Stimulated activated memory B cell treated with anti-CD40 and anti-IgM and Interleukin-4, amounts not matched to agents 10 μg/mL and 1 μg/mL and 100 μg/mL, for 72 hours (primary cell): ENCODE data around the gene FOLR1.
A peak's percentile ranks its signal among the peaks of the same experiment; 100 is the strongest.
"Not testable (repeated sequence)": the region's sequence is repeated elsewhere in the genome, so short reads cannot be mapped to it uniquely, and the experiment has no call there.

Experiments
- ATAC-seq: fragments of 150-1000 bp; cut with Tn5 transposase; 2 replicates; pipeline ENCODE4 v1.10.0; 2021
- H3K27ac Mint-ChIP-seq: one replicate; pipeline ENCODE4 v1.8.0; 2022; ENCODE audit warnings: mild to moderate bottlenecking, mixed read lengths
- H3K27me3 Mint-ChIP-seq: one replicate; pipeline ENCODE4 v1.8.0; 2022; ENCODE audit warnings: mixed read lengths
- H3K36me3 Mint-ChIP-seq: one replicate; pipeline ENCODE4 v1.8.0; 2022; ENCODE audit warnings: mixed read lengths
- H3K4me1 Mint-ChIP-seq: one replicate; pipeline ENCODE4 v1.8.0; 2022; ENCODE audit warnings: mixed read lengths
- H3K4me3 Mint-ChIP-seq: one replicate; pipeline ENCODE4 v1.8.0; 2022; ENCODE audit warnings: mild to moderate bottlenecking, moderate library complexity, mixed read lengths
- H3K9me3 Mint-ChIP-seq: one replicate; pipeline ENCODE4 v1.8.0; 2022; ENCODE audit warnings: mixed read lengths

FOLR1 gene

GRCh38 chr11:72191961-72192381 is at the start of gene FOLR1:
FOLR1 (plus strand) TSS chr11:72192140; CDS start chr11:72192174, 34 bp downstream.
- Mint-ChIP-seq H3K4me3 (no peak within 1 kb of the TSS), H3K27me3 (no peaks in the 10 kb centered on the region), H3K36me3 (no peaks in the 10 kb centered on the region), H3K27ac (no peak within 1 kb of the TSS), H3K4me1 (no peaks in the 10 kb centered on the region), H3K9me3 (no peaks in the 10 kb centered on the region)
- no peak for ATAC-seq

DNA sequence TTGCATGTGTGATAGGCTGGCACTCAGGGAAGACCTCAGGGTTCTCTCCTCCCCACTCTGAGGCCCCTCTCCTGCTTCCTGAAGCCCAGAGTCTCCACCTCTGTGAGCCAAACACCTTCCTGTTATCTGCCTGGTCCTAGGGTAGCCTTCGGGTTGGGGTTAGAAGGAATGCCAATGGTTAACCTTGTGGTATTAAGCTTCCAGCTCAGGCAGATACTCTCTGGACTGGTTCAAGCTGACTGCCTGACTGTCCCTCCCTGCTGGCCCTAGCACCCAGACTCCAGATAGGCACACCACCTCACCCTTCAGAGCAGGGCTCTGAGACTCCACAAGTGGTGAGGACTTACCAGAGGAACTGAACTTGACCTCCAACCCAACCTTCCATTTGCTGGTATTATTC is 49.4 kb upstream of the FOLR1 start:
- ATAC-seq, H3K4me3 Mint-ChIP-seq, H3K36me3 Mint-ChIP-seq, H3K4me1 Mint-ChIP-seq, H3K27ac Mint-ChIP-seq, H3K9me3 Mint-ChIP-seq: not testable (repeated sequence)
- H3K27me3 Mint-ChIP-seq, result peaks cover 26% of the 10 kb centered on the region

DNA sequence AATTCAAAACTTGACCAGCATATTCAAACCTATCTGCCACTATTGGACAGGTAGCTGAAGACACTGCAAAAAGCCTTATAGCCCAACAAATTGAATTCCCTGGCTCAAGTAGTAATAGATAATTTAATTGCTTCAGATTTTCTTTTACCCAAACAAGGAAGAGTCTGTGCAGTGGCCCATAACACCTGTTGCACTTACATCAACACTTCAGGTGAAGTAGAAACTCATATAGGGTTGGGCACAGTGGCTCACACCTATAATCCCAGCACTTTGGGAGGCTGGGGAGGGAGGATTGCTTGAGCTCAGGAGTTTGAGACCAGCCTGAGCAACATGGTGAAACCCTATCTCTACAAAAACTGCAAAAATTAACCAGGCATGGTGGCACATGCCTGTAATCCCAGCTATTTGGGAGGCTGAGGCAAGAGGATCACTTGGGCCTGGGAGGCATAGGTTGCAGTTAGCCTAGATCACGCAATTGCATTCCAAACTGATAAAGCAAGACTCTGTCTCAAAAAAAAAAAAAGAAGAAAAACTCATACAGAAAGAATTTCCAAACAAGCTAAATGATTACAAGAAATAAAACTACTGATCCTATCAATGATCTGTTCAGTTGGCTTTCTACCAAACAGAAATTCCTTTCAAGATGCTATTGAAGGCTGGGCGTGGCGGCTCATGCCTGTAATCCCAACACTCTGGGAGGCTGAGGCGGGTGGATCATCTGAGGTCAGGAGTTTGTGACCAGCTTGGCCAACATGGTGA is 47.0 kb upstream of the FOLR1 start:
- Mint-ChIP-seq H3K4me3 (no peak overlapping the region), H3K36me3 (no peaks in the 10 kb centered on the region), H3K27me3 (peaks cover 21% of the 10 kb centered on the region), H3K27ac (no peak overlapping the region), H3K9me3 (no peaks in the 10 kb centered on the region), H3K4me1 (peaks cover 5% of the 10 kb centered on the region)
- no peak for ATAC-seq

GRCh38 chr11:72146625-72147024 is 45.3 kb upstream of the FOLR1 start:
- no peak overlapping the region for H3K4me3 Mint-ChIP-seq
- no peak overlapping the region for H3K27ac Mint-ChIP-seq
- no peaks in the 10 kb centered on the region for H3K36me3 Mint-ChIP-seq
- peaks cover 10% of the 10 kb centered on the region for H3K27me3 Mint-ChIP-seq
- peaks cover 5% of the 10 kb centered on the region for H3K4me1 Mint-ChIP-seq
- H3K9me3 Mint-ChIP-seq, result no peaks in the 10 kb centered on the region
- ATAC-seq, result no peak

DNA sequence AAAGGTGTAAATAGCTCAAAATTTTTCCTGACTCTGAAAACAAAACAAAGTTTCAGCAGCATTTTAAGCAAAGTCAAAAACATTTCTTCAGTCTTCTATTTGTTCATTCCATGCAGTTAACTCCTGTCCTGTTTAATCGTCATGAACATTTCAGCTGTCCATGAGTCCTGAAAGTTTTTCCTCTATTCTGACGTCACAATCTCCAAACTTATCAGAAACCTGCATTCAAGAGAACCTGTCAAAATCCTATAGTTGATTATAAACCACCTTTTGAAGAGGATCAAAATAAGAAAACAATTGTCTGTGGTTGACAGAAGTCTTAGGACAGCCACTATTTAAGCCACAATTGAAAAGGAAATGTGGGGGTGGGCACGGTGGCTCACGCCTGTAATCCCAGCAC is 41.1 kb upstream of the FOLR1 start:
- Mint-ChIP-seq H3K4me3 (no peak overlapping the region), H3K4me1 (no peaks in the 10 kb centered on the region), H3K27me3 (peaks cover 24% of the 10 kb centered on the region), H3K36me3 (no peaks in the 10 kb centered on the region), H3K27ac (no peak overlapping the region), H3K9me3 (no peaks in the 10 kb centered on the region)
- no peak for ATAC-seq

- not testable (repeated sequence) for H3K4me1 Mint-ChIP-seq, ATAC-seq, H3K27ac Mint-ChIP-seq, H3K36me3 Mint-ChIP-seq, H3K4me3 Mint-ChIP-seq, H3K9me3 Mint-ChIP-seq
- H3K27me3 Mint-ChIP-seq, result peaks cover 36% of the 10 kb centered on the region
Observed at GRCh38 chr11:72153874-72154273, 38.1 kb upstream of the FOLR1 start.

DNA sequence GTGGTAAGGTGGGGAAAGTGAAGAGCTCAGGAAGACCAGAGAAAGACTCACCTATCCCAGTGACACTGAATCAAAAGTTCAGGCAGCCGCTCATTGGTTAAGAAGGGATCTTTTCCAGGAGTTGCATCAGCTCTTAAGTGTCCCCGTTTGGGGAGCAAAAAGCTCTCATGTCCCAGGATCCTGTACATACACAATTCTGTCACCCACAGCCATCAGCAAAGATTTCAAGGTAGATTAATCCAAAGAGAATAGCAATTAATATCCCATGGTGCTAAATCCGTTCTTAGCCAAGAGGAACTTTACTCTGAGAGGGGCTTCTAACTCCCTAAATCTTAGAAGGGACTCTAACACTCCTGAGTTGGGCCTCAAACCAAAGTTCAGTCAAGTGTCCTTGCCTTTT is 37.1 kb upstream of the FOLR1 start:
- H3K4me3 Mint-ChIP-seq, result no peak overlapping the region
- H3K27ac Mint-ChIP-seq, result no peak overlapping the region
- H3K9me3 Mint-ChIP-seq, result no peaks in the 10 kb centered on the region
- ATAC-seq, result no peak
- H3K4me1 Mint-ChIP-seq, result no peaks in the 10 kb centered on the region
- H3K27me3 Mint-ChIP-seq, result peaks cover 44% of the 10 kb centered on the region
- H3K36me3 Mint-ChIP-seq, result no peaks in the 10 kb centered on the region

DNA sequence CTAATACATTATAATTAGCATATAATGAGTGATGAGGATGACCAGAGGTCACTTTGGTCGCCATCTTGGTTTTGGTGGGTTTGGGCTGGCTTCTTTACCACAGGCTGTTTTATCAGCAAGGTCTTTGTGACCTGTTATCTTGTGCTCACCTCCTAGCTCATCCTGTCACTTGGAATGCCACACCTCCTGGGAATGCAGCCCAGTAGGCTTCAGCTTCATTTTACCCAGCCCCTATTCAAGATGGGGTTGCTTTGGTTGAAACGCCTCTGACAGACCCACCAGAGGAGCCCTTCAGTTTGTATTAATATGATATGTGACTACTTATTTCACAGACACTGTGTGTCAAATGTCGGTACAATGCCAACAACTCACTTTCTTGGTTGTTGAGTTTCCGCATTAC is 36.2 kb upstream of the FOLR1 start:
- H3K9me3 Mint-ChIP-seq, result no peaks in the 10 kb centered on the region
- H3K27me3 Mint-ChIP-seq, result peaks cover 47% of the 10 kb centered on the region
- H3K27ac Mint-ChIP-seq, result no peak overlapping the region
- no peak for ATAC-seq
- H3K4me3 Mint-ChIP-seq, result no peak overlapping the region
- H3K4me1 Mint-ChIP-seq, result no peaks in the 10 kb centered on the region
- H3K36me3 Mint-ChIP-seq, result no peaks in the 10 kb centered on the region

- Mint-ChIP-seq H3K9me3 (no peaks in the 10 kb centered on the region), H3K4me1 (no peaks in the 10 kb centered on the region), H3K36me3 (no peaks in the 10 kb centered on the region), H3K27me3 (peaks cover 49% of the 10 kb centered on the region), H3K4me3 (no peak overlapping the region), H3K27ac (no peak overlapping the region)
- no peak for ATAC-seq
Observed at GRCh38 chr11:72157131-72157530, 34.8 kb upstream of the FOLR1 start.

- Mint-ChIP-seq H3K27me3 (peaks cover 44% of the 10 kb centered on the region), H3K36me3 (no peaks in the 10 kb centered on the region), H3K27ac (no peak overlapping the region), H3K4me3 (no peak overlapping the region), H3K4me1 (no peaks in the 10 kb centered on the region), H3K9me3 (no peaks in the 10 kb centered on the region)
- no peak for ATAC-seq
Observed at GRCh38 chr11:72160319-72160718, 31.6 kb upstream of the FOLR1 start.

DNA sequence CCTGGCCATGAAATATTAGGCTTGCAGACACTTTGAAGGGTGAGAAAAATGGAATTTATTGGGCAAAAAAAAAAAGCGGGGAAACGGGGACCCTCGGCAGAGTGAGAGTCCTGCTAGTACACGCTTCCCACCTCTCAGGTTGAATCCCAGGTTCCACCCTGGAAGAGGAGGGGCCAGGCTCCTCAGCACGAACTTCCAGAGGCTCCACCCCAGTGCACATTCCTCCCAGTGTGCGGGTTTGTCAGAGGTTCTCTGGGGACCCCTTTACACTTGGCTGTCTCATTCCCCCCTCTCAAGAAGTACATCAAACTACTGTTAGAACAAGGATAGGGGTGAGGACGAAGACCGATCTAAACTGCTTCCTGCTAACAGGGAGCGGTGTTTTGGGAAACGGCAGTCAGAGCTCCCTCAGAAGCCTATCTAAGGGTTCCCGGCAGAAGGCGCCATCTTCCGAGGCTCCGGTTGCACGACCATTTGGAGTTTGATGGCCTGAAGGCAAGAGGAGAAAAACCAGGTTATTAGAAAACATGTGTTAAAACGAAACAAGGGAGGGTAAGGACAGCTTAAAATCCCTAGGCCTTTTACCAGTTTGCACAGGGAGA is 28.9 kb upstream of the FOLR1 start:
- no peaks in the 10 kb centered on the region for H3K4me1 Mint-ChIP-seq
- no peak for ATAC-seq
- no peak overlapping the region for H3K27ac Mint-ChIP-seq

DNA sequence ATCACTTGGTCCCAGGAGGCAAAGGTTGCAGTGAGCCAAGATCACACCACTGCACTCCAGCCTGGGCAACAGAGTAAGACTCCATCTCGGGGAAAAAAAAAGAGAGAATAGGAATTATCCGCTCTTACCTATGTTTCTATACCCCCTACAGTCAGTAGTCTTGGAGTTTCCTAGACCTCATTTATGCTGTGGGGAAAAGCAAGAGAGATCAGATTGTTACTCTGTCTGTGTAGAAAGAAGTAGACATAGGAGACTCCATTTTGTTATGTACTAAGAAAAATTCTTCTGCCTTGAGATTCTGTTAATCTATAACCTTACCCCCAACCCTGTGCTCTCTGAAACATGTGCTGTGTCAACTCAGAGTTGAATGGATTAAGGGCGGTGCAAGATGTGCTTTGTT is 27.8 kb upstream of the FOLR1 start:
- H3K36me3 Mint-ChIP-seq, H3K9me3 Mint-ChIP-seq, H3K4me1 Mint-ChIP-seq, H3K4me3 Mint-ChIP-seq, ATAC-seq, H3K27ac Mint-ChIP-seq: not testable (repeated sequence)
- peaks cover 29% of the 10 kb centered on the region for H3K27me3 Mint-ChIP-seq

More for the DNA sequence above, 28.9 kb upstream of the FOLR1 start:
- no peak overlapping the region for H3K4me3 Mint-ChIP-seq
- H3K36me3 Mint-ChIP-seq, result no peaks in the 10 kb centered on the region
- H3K27me3 Mint-ChIP-seq, result peaks cover 41% of the 10 kb centered on the region
- no peaks in the 10 kb centered on the region for H3K9me3 Mint-ChIP-seq

DNA sequence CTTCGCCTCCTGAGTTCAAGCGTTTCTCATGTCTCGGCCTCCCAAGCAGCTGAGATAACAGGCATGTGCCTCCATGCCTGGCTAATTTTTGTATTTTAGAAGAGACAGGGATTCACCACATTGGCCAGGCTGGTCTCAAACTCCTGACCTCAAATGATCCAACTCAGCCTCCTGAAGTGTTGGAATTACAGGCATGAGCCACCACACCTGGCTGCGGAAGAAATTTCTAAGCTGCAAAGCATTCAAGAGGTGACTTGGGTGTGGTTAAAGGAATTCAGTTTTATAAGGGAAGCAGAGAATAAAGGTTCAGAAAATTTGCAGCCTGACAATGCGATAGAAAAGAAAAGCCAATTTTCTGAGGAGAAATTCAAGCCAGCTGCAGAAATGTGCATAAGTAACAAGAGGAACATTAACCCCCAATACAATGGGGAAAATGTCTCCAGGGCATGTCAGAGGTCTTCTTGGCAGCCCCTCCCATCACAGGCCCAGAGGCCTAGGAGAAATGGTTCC is 22.8 kb upstream of the FOLR1 start:
- not testable (repeated sequence) for H3K36me3 Mint-ChIP-seq, H3K4me3 Mint-ChIP-seq, H3K9me3 Mint-ChIP-seq, H3K4me1 Mint-ChIP-seq, H3K27ac Mint-ChIP-seq, ATAC-seq
- H3K27me3 Mint-ChIP-seq, result peaks cover 17% of the 10 kb centered on the region

DNA sequence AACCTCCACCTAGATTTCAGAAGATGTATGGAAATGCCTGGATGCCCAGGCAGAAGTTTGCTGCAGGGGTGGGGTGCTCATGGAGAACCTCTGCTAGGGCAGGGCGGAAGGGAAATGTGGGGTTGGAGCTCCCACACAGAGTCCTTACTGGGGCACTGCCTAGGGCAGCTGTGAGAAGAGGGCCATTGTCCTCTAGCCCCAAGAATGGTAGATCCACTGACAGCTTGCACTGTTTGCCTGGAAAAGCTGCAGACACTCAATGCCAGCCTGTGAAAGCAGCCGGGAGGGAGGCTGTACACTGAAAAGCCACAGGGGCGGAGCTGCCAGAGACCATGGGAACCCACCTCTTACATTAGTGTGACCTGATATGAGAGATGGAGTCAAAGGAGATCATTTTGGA is 22.2 kb upstream of the FOLR1 start:
- not testable (repeated sequence) for H3K4me1 Mint-ChIP-seq, H3K36me3 Mint-ChIP-seq, H3K27ac Mint-ChIP-seq, ATAC-seq, H3K9me3 Mint-ChIP-seq, H3K4me3 Mint-ChIP-seq
- H3K27me3 Mint-ChIP-seq, result peaks cover 17% of the 10 kb centered on the region

GRCh38 chr11:72172043-72172442 is 19.9 kb upstream of the FOLR1 start:
- peaks cover 27% of the 10 kb centered on the region for H3K27me3 Mint-ChIP-seq
- not testable (repeated sequence) for H3K9me3 Mint-ChIP-seq, H3K4me1 Mint-ChIP-seq, H3K36me3 Mint-ChIP-seq, H3K4me3 Mint-ChIP-seq, H3K27ac Mint-ChIP-seq
- ATAC-seq, result peak; percentile 8

GRCh38 chr11:72173291-72173690 is 18.6 kb upstream of the FOLR1 start:
- ATAC-seq, result no peak
- no peaks in the 10 kb centered on the region for H3K4me1 Mint-ChIP-seq
- no peak overlapping the region for H3K4me3 Mint-ChIP-seq

More at GRCh38 chr11:72173291-72173690, 18.6 kb upstream of the FOLR1 start:
- H3K36me3 Mint-ChIP-seq, result no peaks in the 10 kb centered on the region
- peaks cover 39% of the 10 kb centered on the region for H3K27me3 Mint-ChIP-seq
- H3K27ac Mint-ChIP-seq, result no peak overlapping the region
- H3K9me3 Mint-ChIP-seq, result no peaks in the 10 kb centered on the region
